Uterus (tissue), 4 donors: ENCODE results near the gene CA14. TPM values are rescaled to one million over a fixed set of nuclear protein-coding genes. Genes with fewer than 3 reads are reported as not detected.
"Not testable (repeated sequence)": the region's sequence is repeated elsewhere in the genome, so short reads cannot be mapped to it uniquely, and the experiment has no call there.

Experiments
- DNase-seq, 2 donors: peaks; one replicate each; pipeline ENCODE4 v3.0.0-alpha.2; 2019 to 2020
- H3K27ac ChIP-seq, 2 donors: fragments of 200-600 bp; sonication (generic); 1 replicate in 1 of 2; 2 replicates in 1 of 2; pipeline ENCODE4 v1.5.1; 2016 to 2018
- H3K27me3 ChIP-seq, 2 donors: fragments of 200-600 bp; sonication (generic); one replicate each; pipeline ENCODE4 v1.5.1; 2018 to 2019; ENCODE audit warnings: control low read depth in 1 of 2
- H3K36me3 ChIP-seq, 2 donors: fragments of 200-600 bp; sonication (generic); one replicate each; pipeline ENCODE4 v1.5.1; 2019; ENCODE audit warnings: control low read depth in 1 of 2
- H3K4me1 ChIP-seq, 2 donors: fragments of 200-600 bp; sonication (generic); one replicate each; pipeline ENCODE4 v1.5.1; 2018 to 2019; ENCODE audit warnings: control low read depth in 1 of 2
- H3K4me3 ChIP-seq, 2 donors: fragments of 200-600 bp; sonication (generic); 1 replicate in 1 of 2; 2 replicates in 1 of 2; pipeline ENCODE4 v1.5.1; 2018 to 2019; ENCODE audit warnings: mild to moderate bottlenecking in 1 of 2
- H3K9me3 ChIP-seq, 2 donors: fragments of 200-600 bp; sonication (generic); one replicate each; pipeline ENCODE4 v1.5.1; 2019; ENCODE audit warnings: control low read depth in 1 of 2
- POLR2A ChIP-seq, 2 donors: fragments of 450-650 bp; IDR thresholded peaks; one replicate each; pipeline ENCODE4 v1.6.1; 2016; ENCODE audit warnings: antibody characterized with exemption in 2 of 2, mild to moderate bottlenecking in 1 of 2, moderate library complexity in 1 of 2
- intact Hi-C: fragments of 100-400 bp; cut with DNase I; formaldehyde crosslinking; loops from one replicate; pipeline ENCODE4 v1.15.1; 2023; ENCODE audit warnings: low total_unique reads
- total RNA-seq, 4 donors: library from RNA; depleted of rRNA in 3 of 4; stranded (reverse); fragments of >200 nt in 3 of 4; gene quantifications; one replicate each; pipeline versions ENCODE4 v1.1.0 to v1.2.4, GENCODE V29; 2014 to 2023
- TF ChIP-seq, protein P1 (sequence below), 4 experiments: fragments of 200-600 bp in 2 of 4; fragments of 450-650 bp in 2 of 4; sonication (generic) in 2 of 4; IDR thresholded peaks; one replicate each; pipeline ENCODE4 v1.5.1; 2016 to 2019; ENCODE audit warnings: antibody characterized with exemption in 4 of 4, mild to moderate bottlenecking in 2 of 4, moderate library complexity in 1 of 4
- donor health status: DM: yes; HTN: yes; CAD: no.

Gene CA14
- total RNA-seq, 4 donors from 2014 or later = 0.88 to 0.90 TPM; not detected in 2

GRCh38 chr1:150213170-150214098, 44.1 kb upstream of the CA14 start:
- no peaks in the 10 kb centered on the region for H3K4me1 ChIP-seq
- intact Hi-C loops = no loop called here
- peak in 1 of 2 donors; percentile 52 for TF ChIP-seq POLR2A (IDR thresholded peaks at IDR 0.05)
- TF ChIP-seq, protein P1, sequence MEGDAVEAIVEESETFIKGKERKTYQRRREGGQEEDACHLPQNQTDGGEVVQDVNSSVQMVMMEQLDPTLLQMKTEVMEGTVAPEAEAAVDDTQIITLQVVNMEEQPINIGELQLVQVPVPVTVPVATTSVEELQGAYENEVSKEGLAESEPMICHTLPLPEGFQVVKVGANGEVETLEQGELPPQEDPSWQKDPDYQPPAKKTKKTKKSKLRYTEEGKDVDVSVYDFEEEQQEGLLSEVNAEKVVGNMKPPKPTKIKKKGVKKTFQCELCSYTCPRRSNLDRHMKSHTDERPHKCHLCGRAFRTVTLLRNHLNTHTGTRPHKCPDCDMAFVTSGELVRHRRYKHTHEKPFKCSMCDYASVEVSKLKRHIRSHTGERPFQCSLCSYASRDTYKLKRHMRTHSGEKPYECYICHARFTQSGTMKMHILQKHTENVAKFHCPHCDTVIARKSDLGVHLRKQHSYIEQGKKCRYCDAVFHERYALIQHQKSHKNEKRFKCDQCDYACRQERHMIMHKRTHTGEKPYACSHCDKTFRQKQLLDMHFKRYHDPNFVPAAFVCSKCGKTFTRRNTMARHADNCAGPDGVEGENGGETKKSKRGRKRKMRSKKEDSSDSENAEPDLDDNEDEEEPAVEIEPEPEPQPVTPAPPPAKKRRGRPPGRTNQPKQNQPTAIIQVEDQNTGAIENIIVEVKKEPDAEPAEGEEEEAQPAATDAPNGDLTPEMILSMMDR (IDR thresholded peaks at IDR 0.05) = peak; percentile 2 to 49 (median 32)
- DNase-seq = peak; percentile 94 to 96
- no peaks in the 10 kb centered on the region for H3K9me3 ChIP-seq
- peak overlapping the region; percentile 76 to 79 for H3K27ac ChIP-seq
- peak overlapping the region; percentile 36 to 37 for H3K4me3 ChIP-seq
- no peaks in the 10 kb centered on the region for H3K27me3 ChIP-seq
- H3K36me3 ChIP-seq = no peaks in the 10 kb centered on the region

DNA sequence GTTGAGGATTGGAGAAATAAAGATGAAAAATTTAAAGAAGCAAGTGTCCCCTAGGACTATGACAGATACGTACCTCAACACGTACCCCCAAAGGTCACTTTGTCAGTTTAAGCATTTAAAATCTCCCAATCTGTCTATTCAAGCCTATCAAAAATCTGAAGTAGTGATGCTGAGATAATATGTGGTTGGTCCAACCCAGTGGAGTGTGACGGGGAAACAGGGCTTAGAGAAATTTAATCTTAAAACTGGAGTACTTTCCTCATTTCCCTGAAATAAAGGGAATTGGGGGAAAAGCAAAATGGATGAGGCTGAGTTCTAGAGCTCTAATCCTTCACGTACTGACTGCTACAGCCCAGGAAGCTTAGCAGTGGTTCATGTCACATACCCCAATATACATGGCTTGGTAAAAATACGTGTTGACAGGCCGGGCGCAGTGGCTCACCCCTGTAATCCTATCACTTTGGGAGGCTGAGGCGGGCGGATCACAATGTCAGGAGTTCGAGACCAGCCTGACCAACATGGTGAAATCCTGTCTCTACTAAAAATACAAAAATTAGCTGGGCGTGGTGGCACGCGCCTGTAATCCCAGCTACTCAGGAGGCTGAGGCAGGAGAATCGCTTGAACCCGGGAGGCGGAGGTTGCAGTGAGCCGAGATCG, 43.3 kb upstream of the CA14 start:
- H3K27ac ChIP-seq = peak overlapping the region; percentile 76 to 79
- intact Hi-C loops, H3K27me3 ChIP-seq, DNase-seq, H3K36me3 ChIP-seq, H3K4me1 ChIP-seq, H3K9me3 ChIP-seq: not testable (repeated sequence)
- H3K4me3 ChIP-seq = peak overlapping the region; percentile 36 to 37

DNA sequence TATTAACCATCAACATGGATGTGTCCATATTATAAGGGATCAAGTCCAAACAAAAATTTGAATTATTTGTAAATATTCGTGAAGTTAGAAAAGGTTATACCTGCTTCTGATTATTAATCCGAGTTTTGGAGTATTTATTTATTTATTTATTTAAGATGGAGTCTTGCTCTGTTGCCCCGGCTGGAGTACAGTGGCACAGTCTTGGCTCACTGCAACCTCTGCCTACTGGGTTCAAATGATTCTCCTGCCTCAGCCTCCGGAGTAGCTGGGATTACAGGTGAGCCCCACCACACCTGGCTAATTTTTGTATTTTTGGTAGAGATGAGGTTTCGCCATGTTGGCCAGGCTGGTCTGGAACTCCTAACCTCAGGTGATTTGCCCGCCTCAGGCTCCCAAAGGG, 41.7 kb upstream of the CA14 start:
- H3K9me3 ChIP-seq, H3K4me3 ChIP-seq, H3K36me3 ChIP-seq, H3K27me3 ChIP-seq, H3K4me1 ChIP-seq, H3K27ac ChIP-seq, DNase-seq, intact Hi-C loops: not testable (repeated sequence)

GRCh38 chr1:150221552-150221951, 36.0 kb upstream of the CA14 start:
- Histone ChIP-seq H3K27me3 (no peaks in the 10 kb centered on the region), H3K4me1 (no peaks in the 10 kb centered on the region), H3K4me3 (no peak overlapping the region), H3K36me3 (no peaks in the 10 kb centered on the region), H3K9me3 (no peaks in the 10 kb centered on the region), H3K27ac (no peak overlapping the region)
- intact Hi-C loops = no loop called here
- no peak for DNase-seq
- TF ChIP-seq POLR2A (IDR thresholded peaks at IDR 0.05) = no peak
- TF ChIP-seq, protein P1 (IDR thresholded peaks at IDR 0.05) = peak in 1 of 4 experiments; percentile 22

GRCh38 chr1:150224983-150225382, 32.6 kb upstream of the CA14 start:
- TF ChIP-seq, protein P1 (IDR thresholded peaks at IDR 0.05) = no peak
- no peak for TF ChIP-seq POLR2A (IDR thresholded peaks at IDR 0.05)
- no peaks in the 10 kb centered on the region for H3K36me3 ChIP-seq
- intact Hi-C loops = no loop called here

GRCh38 chr1:150225546-150225945, 32.0 kb upstream of the CA14 start:
- TF ChIP-seq POLR2A (IDR thresholded peaks at IDR 0.05) = no peak
- TF ChIP-seq, protein P1 (IDR thresholded peaks at IDR 0.05) = no peak

More at GRCh38 chr1:150224983-150225382, 32.6 kb upstream of the CA14 start:
- H3K27ac ChIP-seq = no peak overlapping the region
- no peak for DNase-seq
- H3K4me3 ChIP-seq = no peak overlapping the region
- no peaks in the 10 kb centered on the region for H3K27me3 ChIP-seq
- no peaks in the 10 kb centered on the region for H3K9me3 ChIP-seq
- no peaks in the 10 kb centered on the region for H3K4me1 ChIP-seq

More at GRCh38 chr1:150225546-150225945, 32.0 kb upstream of the CA14 start:
- intact Hi-C loops = no loop called here
- Histone ChIP-seq H3K27ac (no peak overlapping the region), H3K27me3 (no peaks in the 10 kb centered on the region), H3K36me3 (no peaks in the 10 kb centered on the region), H3K9me3 (no peaks in the 10 kb centered on the region), H3K4me1 (no peaks in the 10 kb centered on the region), H3K4me3 (no peak overlapping the region)
- DNase-seq = no peak
